Choroid plexus epithelial cell (primary cell): ENCODE measurements around the gene SMC4.
A peak's percentile ranks its signal among the peaks of the same experiment; 100 is the strongest.

Source experiments
- DNase-seq: peaks from one replicate; pipeline ENCODE4 v3.0.0-alpha.2; 2010; ENCODE audit warnings: low read depth
- H3K4me3 ChIP-seq: 2 replicates; pipeline ENCODE4 v1.5.1; 2011; ENCODE audit warnings: low read depth, mild to moderate bottlenecking, control low read depth, low read length, moderate library complexity
- TF ChIP-seq, protein P1 (sequence below): conservative IDR thresholded peaks from 2 replicates; pipeline ENCODE4 v1.5.1; 2011; ENCODE audit warnings: low read depth, mild to moderate bottlenecking, control low read depth, inconsistent platforms, low read length, moderate library complexity

The SMC4 gene

DNA sequence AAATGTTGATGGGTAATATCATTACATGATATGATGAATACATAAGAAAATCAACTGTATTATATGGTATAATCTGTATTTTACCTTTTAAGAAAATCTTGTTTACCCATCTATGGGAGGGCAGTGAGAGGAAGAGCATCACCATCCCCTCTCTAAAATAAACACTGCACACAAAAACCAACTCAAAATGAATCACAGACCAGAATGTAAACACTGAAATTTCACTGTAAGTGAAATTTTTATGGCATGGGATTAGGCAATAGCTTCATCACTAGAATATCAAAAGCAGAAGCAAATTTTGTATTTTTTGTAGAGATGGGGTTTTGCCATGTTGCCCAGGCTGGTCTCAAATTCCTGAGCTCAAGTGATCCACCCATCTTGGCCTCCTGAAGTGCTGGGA lies 26.7 kb upstream of the SMC4 start:
- TF ChIP-seq, protein P1, sequence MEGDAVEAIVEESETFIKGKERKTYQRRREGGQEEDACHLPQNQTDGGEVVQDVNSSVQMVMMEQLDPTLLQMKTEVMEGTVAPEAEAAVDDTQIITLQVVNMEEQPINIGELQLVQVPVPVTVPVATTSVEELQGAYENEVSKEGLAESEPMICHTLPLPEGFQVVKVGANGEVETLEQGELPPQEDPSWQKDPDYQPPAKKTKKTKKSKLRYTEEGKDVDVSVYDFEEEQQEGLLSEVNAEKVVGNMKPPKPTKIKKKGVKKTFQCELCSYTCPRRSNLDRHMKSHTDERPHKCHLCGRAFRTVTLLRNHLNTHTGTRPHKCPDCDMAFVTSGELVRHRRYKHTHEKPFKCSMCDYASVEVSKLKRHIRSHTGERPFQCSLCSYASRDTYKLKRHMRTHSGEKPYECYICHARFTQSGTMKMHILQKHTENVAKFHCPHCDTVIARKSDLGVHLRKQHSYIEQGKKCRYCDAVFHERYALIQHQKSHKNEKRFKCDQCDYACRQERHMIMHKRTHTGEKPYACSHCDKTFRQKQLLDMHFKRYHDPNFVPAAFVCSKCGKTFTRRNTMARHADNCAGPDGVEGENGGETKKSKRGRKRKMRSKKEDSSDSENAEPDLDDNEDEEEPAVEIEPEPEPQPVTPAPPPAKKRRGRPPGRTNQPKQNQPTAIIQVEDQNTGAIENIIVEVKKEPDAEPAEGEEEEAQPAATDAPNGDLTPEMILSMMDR = no peak
- H3K4me3 ChIP-seq = no peak overlapping the region
- DNase-seq = peak; percentile 70

DNA sequence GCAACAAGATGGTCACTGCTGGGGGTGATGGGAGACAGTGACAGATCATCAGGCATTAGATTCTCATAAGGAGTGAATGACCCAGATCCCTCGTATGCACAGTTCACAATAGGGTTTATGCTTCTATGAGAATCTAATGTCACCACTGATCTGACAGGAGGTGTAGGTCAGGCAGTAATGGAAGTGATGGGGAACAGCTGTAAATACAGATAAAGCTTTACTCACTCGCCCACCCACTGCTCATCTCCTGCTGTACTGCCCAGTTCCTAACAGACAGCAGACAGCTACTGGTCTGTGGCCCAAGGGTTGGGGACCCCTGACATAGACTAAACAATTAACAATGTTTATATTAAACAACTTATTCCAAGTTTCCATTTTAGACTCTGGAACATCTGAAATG lies 25.8 kb upstream of the SMC4 start:
- no peak for DNase-seq
- TF ChIP-seq, protein P1 = no peak
- no peak overlapping the region for H3K4me3 ChIP-seq

DNA sequence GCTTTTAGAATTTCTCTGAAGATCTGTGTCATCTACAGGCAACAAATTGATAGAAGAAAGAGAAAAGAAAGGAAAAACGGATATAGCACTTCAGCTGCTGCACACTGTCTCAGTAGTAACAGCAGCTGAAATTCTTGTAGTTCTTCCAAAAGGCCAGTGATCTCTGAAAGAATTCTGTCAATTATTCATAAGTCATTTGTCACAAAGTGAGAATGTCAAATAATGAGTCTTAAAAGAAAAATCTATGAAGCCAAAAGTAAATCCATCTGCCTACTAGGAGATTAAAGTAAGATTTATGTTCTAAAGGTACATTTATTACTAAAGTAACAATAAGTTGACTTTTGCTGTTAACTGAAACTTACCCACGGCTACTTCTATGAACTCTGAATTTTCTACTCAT lies 25.0 kb upstream of the SMC4 start:
- DNase-seq = no peak
- TF ChIP-seq, protein P1 = no peak
- H3K4me3 ChIP-seq = no peak overlapping the region

DNA sequence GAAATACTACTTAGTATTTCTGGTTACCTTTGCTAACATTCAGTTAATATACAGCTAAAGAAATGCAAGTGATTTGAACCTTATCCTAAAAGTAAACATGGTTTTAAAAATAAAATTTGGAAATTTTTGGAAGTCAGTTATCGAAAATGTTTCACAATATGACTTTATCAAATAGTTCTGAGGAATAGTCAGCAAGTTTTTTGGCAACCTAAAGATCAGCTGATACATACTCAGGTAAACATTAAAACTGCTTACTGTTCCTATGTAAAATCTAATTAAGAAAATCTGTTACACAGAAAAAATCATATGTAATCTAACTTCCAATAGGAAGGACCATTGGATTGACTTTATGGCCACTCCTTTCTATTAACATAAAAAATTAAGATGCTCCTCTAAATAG lies 24.5 kb upstream of the SMC4 start:
- TF ChIP-seq, protein P1 = no peak
- no peak for DNase-seq
- H3K4me3 ChIP-seq = no peak overlapping the region

DNA sequence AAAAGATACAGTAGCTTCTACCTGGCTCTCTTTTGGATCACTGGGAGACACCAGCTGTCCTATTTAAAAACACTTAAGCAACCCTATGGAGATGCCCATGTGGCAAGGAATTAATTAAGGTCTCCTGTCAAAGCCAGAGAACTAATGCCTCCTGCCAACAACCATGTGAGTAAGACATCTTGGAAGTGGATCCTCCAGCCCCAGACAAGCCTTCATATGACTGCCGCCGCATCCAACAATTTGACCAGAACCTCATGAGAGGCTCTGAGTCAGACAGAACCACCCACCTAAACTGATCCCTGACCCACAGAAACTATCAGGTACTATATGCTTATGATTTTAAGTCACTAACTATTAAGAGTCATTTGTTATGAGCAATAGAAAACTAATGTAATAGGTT lies 22.8 kb upstream of the SMC4 start:
- H3K4me3 ChIP-seq = no peak overlapping the region
- peak; percentile 32 for DNase-seq
- TF ChIP-seq, protein P1 = no peak

DNA sequence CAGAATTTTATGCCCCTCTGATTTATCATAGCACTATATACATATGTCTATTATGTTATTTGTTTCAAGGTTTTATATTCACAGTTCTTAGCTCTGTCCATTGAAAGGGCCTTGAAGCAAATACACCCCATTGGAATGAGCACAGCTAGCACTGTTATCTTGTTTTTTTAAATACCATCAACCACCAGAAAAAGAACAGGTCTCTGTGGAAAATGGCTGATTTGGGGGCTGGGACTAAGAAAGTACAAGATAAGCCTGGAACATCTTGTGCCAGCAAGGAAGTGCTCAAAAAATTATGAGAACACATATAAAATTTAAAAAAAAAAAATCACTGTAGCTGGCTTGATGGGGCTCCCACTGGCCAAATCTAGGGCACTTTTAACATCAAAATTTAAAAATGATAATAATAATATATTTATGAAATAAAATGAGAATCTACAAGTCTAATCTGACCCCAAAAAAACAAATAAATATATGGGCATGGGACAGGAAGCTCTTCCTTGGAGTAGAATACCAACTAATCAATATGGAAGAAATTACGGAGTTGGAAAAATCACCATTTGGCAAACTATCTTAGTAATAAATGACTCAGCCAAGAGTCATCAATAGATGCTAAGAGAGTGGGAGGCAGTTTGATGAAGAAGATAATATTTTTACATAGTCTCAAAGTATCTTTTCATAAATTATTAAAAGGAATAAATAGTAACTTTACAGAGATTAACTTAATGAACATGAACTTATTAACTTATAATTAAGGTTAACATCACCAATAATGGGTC lies 20.9 kb upstream of the SMC4 start:
- H3K4me3 ChIP-seq = no peak overlapping the region
- TF ChIP-seq, protein P1 = no peak
- peak; percentile 69 for DNase-seq

DNA sequence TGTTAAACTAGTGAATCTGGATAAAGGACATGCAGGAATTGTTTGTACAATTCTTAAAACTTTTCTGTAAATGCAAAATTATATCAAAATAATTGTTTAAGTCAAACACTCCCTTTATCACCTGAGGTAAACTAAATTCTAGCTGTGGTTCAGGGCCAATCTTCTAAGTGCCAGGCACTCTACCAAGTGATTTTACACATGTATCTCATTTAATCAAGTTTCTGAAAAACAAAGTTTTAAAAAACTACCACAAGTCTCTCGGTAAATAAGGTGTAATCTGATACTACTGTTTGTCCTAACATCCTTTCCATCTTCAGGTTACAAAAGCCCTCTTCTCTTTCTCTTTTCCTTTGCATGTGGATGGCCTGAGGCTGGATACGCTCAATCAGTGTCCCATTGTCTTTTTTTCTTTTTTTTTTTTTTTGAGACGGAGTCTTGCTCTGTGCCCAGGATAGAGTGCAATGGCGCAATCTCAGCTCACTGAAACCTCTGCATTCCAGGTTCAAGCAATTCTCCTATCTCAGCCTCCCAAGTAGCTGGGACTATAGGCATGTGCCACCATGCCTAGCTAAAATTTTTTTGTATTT lies 19.7 kb upstream of the SMC4 start:
- no peak overlapping the region for H3K4me3 ChIP-seq
- TF ChIP-seq, protein P1 = no peak
- DNase-seq = no peak
